ENCODE measurements around the gene KIAA0232. TPM values are rescaled to one million over a fixed set of nuclear protein-coding genes. Genes with fewer than 3 reads are reported as not detected.
"Not testable (repeated sequence)": the region's sequence is repeated elsewhere in the genome, so short reads cannot be mapped to it uniquely, and the experiment has no call there.

The KIAA0232 gene
- total RNA-seq, 4 donors from 2014 or later = 27.6 to 34.1 (median 32.7) TPM

- no peaks in the 10 kb centered on the region for H3K36me3 ChIP-seq
- no peaks in the 10 kb centered on the region for H3K27me3 ChIP-seq
- H3K9me3 ChIP-seq = no peaks in the 10 kb centered on the region
- no peak overlapping the region for H3K27ac ChIP-seq
- DNase-seq (ENCODE audit: low spot score in 2 of 2) = peak in 1 of 2 donors; percentile 59
- 77% methylated on average over 13 of the region's 24 CpGs for WGBS
- H3K4me1 ChIP-seq = peaks cover 7% of the 10 kb centered on the region
- TF ChIP-seq CTCF (IDR thresholded peaks at IDR 0.05) (no peak), POLR2A (IDR thresholded peaks at IDR 0.05) (no peak), POLR2AphosphoS5 (IDR thresholded peaks at IDR 0.05) (no peak), EP300 (IDR thresholded peaks at IDR 0.05) (no peak)
- H3K4me3 ChIP-seq = no peak overlapping the region
Observed at GRCh38 chr4:6901669-6902317, 119.3 kb downstream of the KIAA0232 start.

GRCh38 chr4:6902318-6903042 is 120.0 kb downstream of the KIAA0232 start:
- Histone ChIP-seq H3K4me1 (peaks cover 9% of the 10 kb centered on the region), H3K36me3 (no peaks in the 10 kb centered on the region), H3K27me3 (no peaks in the 10 kb centered on the region), H3K9me3 (no peaks in the 10 kb centered on the region), H3K4me3 (no peak overlapping the region), H3K27ac (no peak overlapping the region)
- peak in 1 of 2 donors; percentile 50 for DNase-seq (ENCODE audit: low spot score in 2 of 2)
- TF ChIP-seq CTCF (IDR thresholded peaks at IDR 0.05) (no peak), POLR2AphosphoS5 (IDR thresholded peaks at IDR 0.05) (no peak), POLR2A (IDR thresholded peaks at IDR 0.05) (no peak), EP300 (IDR thresholded peaks at IDR 0.05) (no peak)
- 80% methylated on average over 25 of the region's 27 CpGs for WGBS

- H3K4me3 ChIP-seq = no peak overlapping the region
- no peaks in the 10 kb centered on the region for H3K36me3 ChIP-seq
- no peaks in the 10 kb centered on the region for H3K9me3 ChIP-seq
- H3K4me1 ChIP-seq = peaks cover 33% of the 10 kb centered on the region
- WGBS = 70% methylated on average over 10 of the region's 13 CpGs
- no peaks in the 10 kb centered on the region for H3K27me3 ChIP-seq
- TF ChIP-seq POLR2AphosphoS5 (IDR thresholded peaks at IDR 0.05) (no peak), EP300 (IDR thresholded peaks at IDR 0.05) (no peak), POLR2A (IDR thresholded peaks at IDR 0.05) (no peak), CTCF (IDR thresholded peaks at IDR 0.05) (no peak)
- DNase-seq (ENCODE audit: low spot score in 2 of 2) = peak in 1 of 2 donors; percentile 57
- H3K27ac ChIP-seq = no peak overlapping the region
Observed at GRCh38 chr4:6905516-6906445, 123.3 kb downstream of the KIAA0232 start.

- 92% methylated on average over 6 of the region's 6 CpGs for WGBS
- not testable (repeated sequence) for H3K4me3 ChIP-seq, H3K36me3 ChIP-seq, H3K9me3 ChIP-seq, H3K27me3 ChIP-seq, H3K27ac ChIP-seq
- H3K4me1 ChIP-seq = peaks cover 38% of the 10 kb centered on the region
- peak in 1 of 2 donors; percentile 28 for DNase-seq (ENCODE audit: low spot score in 2 of 2)
Observed at GRCh38 chr4:6906486-6906885, 124.0 kb downstream of the KIAA0232 start.

GRCh38 chr4:6907658-6908191 is 125.2 kb downstream of the KIAA0232 start:
- H3K4me3 ChIP-seq = no peak overlapping the region
- peak in 1 of 2 donors; percentile 60 for DNase-seq (ENCODE audit: low spot score in 2 of 2)
- TF ChIP-seq POLR2A (IDR thresholded peaks at IDR 0.05) (no peak), CTCF (IDR thresholded peaks at IDR 0.05) (peak in 1 of 2 donors; percentile 29)
- no peaks in the 10 kb centered on the region for H3K9me3 ChIP-seq
- H3K27me3 ChIP-seq = no peaks in the 10 kb centered on the region
- H3K27ac ChIP-seq = no peak overlapping the region
- no peaks in the 10 kb centered on the region for H3K36me3 ChIP-seq
- 32% methylated on average over 22 of the region's 22 CpGs for WGBS
- H3K4me1 ChIP-seq = peaks cover 38% of the 10 kb centered on the region

Data from suprapubic skin (tissue), 4 donors.